ENCODE measurements around the gene CTF1. TPM values are rescaled to one million over a fixed set of nuclear protein-coding genes. Genes with fewer than 3 reads are reported as not detected.

CTF1 gene
- total RNA-seq, 1 donor from 2014 or later, result 1.7 TPM

GRCh38 chr16:30882429-30883310, 13.7 kb upstream of the CTF1 start:
- peaks cover 9% of the 10 kb centered on the region for H3K9me3 Mint-ChIP-seq (ENCODE audit: unreplicated experiment)
- H3K27me3 Mint-ChIP-seq (ENCODE audit: unreplicated experiment), result peaks cover 4% of the 10 kb centered on the region
- no peaks in the 10 kb centered on the region for H3K36me3 Mint-ChIP-seq (ENCODE audit: unreplicated experiment)
- no peak for DNase-seq
- H3K4me1 Mint-ChIP-seq (ENCODE audit: low read depth, unreplicated experiment), result peaks cover 8% of the 10 kb centered on the region
- no peak overlapping the region for H3K27ac Mint-ChIP-seq (ENCODE audit: unreplicated experiment)
- TF ChIP-seq, protein P1, sequence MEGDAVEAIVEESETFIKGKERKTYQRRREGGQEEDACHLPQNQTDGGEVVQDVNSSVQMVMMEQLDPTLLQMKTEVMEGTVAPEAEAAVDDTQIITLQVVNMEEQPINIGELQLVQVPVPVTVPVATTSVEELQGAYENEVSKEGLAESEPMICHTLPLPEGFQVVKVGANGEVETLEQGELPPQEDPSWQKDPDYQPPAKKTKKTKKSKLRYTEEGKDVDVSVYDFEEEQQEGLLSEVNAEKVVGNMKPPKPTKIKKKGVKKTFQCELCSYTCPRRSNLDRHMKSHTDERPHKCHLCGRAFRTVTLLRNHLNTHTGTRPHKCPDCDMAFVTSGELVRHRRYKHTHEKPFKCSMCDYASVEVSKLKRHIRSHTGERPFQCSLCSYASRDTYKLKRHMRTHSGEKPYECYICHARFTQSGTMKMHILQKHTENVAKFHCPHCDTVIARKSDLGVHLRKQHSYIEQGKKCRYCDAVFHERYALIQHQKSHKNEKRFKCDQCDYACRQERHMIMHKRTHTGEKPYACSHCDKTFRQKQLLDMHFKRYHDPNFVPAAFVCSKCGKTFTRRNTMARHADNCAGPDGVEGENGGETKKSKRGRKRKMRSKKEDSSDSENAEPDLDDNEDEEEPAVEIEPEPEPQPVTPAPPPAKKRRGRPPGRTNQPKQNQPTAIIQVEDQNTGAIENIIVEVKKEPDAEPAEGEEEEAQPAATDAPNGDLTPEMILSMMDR (IDR thresholded peaks at IDR 0.05; ENCODE audit: partially characterized antibody, unreplicated experiment), result no peak
- H3K4me3 Mint-ChIP-seq (ENCODE audit: unreplicated experiment), result no peak overlapping the region

GRCh38 chr16:30884760-30885159, 11.7 kb upstream of the CTF1 start:
- no peak overlapping the region for H3K4me3 Mint-ChIP-seq (ENCODE audit: unreplicated experiment)

DNA sequence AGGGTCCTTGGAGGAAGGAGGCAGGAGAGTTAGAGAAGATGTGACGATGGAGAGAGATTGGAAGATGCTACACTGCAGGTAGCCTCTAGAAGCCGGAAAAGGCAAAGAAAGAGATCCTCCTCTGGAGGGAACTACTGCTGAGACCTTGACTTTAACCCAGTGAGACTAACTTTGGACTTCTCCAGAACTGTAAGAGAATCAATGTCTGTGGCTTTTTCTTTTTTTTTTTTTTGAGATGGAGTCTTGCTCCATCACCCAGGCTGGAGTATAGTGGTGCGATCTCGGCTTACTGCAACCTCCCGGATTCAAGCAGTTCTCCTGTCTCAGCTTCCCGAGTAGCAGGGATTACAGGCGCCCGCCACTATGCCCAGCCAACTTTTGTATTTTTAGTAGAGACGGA, 11.2 kb upstream of the CTF1 start:
- Mint-ChIP-seq H3K9me3 (ENCODE audit: unreplicated experiment) (peaks cover 9% of the 10 kb centered on the region), H3K4me3 (ENCODE audit: unreplicated experiment) (no peak overlapping the region), H3K27me3 (ENCODE audit: unreplicated experiment) (peaks cover 4% of the 10 kb centered on the region), H3K27ac (ENCODE audit: unreplicated experiment) (peak overlapping the region; percentile 40), H3K36me3 (ENCODE audit: unreplicated experiment) (no peaks in the 10 kb centered on the region), H3K4me1 (ENCODE audit: low read depth, unreplicated experiment) (peaks cover 11% of the 10 kb centered on the region)
- no peak for DNase-seq
- TF ChIP-seq, protein P1 (IDR thresholded peaks at IDR 0.05; ENCODE audit: partially characterized antibody, unreplicated experiment), result no peak

More at GRCh38 chr16:30884760-30885159, 11.7 kb upstream of the CTF1 start:
- DNase-seq, result no peak
- peaks cover 9% of the 10 kb centered on the region for H3K9me3 Mint-ChIP-seq (ENCODE audit: unreplicated experiment)
- TF ChIP-seq, protein P1 (IDR thresholded peaks at IDR 0.05; ENCODE audit: partially characterized antibody, unreplicated experiment), result no peak
- no peaks in the 10 kb centered on the region for H3K36me3 Mint-ChIP-seq (ENCODE audit: unreplicated experiment)
- peak overlapping the region; percentile 40 for H3K27ac Mint-ChIP-seq (ENCODE audit: unreplicated experiment)
- peaks cover 11% of the 10 kb centered on the region for H3K4me1 Mint-ChIP-seq (ENCODE audit: low read depth, unreplicated experiment)
- H3K27me3 Mint-ChIP-seq (ENCODE audit: unreplicated experiment), result peaks cover 4% of the 10 kb centered on the region

- Mint-ChIP-seq H3K4me3 (ENCODE audit: unreplicated experiment) (no peak overlapping the region), H3K4me1 (ENCODE audit: low read depth, unreplicated experiment) (peaks cover 11% of the 10 kb centered on the region), H3K27ac (ENCODE audit: unreplicated experiment) (peak overlapping the region; percentile 62), H3K27me3 (ENCODE audit: unreplicated experiment) (peaks cover 4% of the 10 kb centered on the region), H3K9me3 (ENCODE audit: unreplicated experiment) (peaks cover 9% of the 10 kb centered on the region), H3K36me3 (ENCODE audit: unreplicated experiment) (no peaks in the 10 kb centered on the region)
- TF ChIP-seq, protein P1 (IDR thresholded peaks at IDR 0.05; ENCODE audit: partially characterized antibody, unreplicated experiment), result no peak
- no peak for DNase-seq
Measured at GRCh38 chr16:30886145-30886544, 10.3 kb upstream of the CTF1 start.

- peaks cover 2% of the 10 kb centered on the region for H3K27me3 Mint-ChIP-seq (ENCODE audit: unreplicated experiment)
- H3K9me3 Mint-ChIP-seq (ENCODE audit: unreplicated experiment), result peaks cover 3% of the 10 kb centered on the region
- no peak overlapping the region for H3K4me3 Mint-ChIP-seq (ENCODE audit: unreplicated experiment)
- no peak for DNase-seq
- TF ChIP-seq, protein P1 (IDR thresholded peaks at IDR 0.05; ENCODE audit: partially characterized antibody, unreplicated experiment), result no peak
- H3K4me1 Mint-ChIP-seq (ENCODE audit: low read depth, unreplicated experiment), result peaks cover 5% of the 10 kb centered on the region
- no peaks in the 10 kb centered on the region for H3K36me3 Mint-ChIP-seq (ENCODE audit: unreplicated experiment)
- no peak overlapping the region for H3K27ac Mint-ChIP-seq (ENCODE audit: unreplicated experiment)
Measured at GRCh38 chr16:30887927-30888326, 8.5 kb upstream of the CTF1 start.
